Heart left ventricle (tissue), 13 donors: ENCODE results near the gene CTSE.

ENCODE experiments used
- POLR2A ChIP-seq, 2 donors: fragments of 450-650 bp; IDR thresholded peaks; one replicate each; pipeline ENCODE4 v1.6.1; 2017; ENCODE audit warnings: antibody characterized with exemption in 2 of 2, mild to moderate bottlenecking in 2 of 2, moderate library complexity in 2 of 2
- TF ChIP-seq, protein P1 (sequence below), 12 donors: fragments of 200-600 bp; sonication (generic) in 4 of 12; IDR thresholded peaks; one replicate each; pipeline versions ENCODE4 v1.5.0 to v1.8.0; 2018 to 2022; ENCODE audit warnings: antibody characterized with exemption in 12 of 12, mild to moderate bottlenecking in 5 of 12
- donor health status: ischemic (EF 13 %, LVEDD 7.1; RV severe dilation, severe dysfunction).
- donor health status: DM: no; HTN: yes; CAD: no.
- donor health status: DM: no; HTN: no; CAD: no.
- donor health status: ischemic (EF 25% LVEDD 6.9; RV normal size, moderate dysfunction).
- donor health status: ischemic (EF 25% LVEDD 5.7; RV mildly dilated, moderate dysfunction).
- donor health status: ischemic (EF 35%, LVEDD 5.7; RV mildly dilated, moderate dysfunction).
- donor health status: nonischemic (EF 11% LVEDD 7.7; RV severe dilation, severe dysfunction).
- donor health status: DM: yes; HTN: yes; CAD: no.
- donor health status: PGD.
- donor health status: ischemic (EF 29% LVEDD 5.4; RV normal size, mild dysfunction).
- donor health status: nonischemic (EF 23%, LVEDD 6.1; RV moderate dilation, normal function).

DNA sequence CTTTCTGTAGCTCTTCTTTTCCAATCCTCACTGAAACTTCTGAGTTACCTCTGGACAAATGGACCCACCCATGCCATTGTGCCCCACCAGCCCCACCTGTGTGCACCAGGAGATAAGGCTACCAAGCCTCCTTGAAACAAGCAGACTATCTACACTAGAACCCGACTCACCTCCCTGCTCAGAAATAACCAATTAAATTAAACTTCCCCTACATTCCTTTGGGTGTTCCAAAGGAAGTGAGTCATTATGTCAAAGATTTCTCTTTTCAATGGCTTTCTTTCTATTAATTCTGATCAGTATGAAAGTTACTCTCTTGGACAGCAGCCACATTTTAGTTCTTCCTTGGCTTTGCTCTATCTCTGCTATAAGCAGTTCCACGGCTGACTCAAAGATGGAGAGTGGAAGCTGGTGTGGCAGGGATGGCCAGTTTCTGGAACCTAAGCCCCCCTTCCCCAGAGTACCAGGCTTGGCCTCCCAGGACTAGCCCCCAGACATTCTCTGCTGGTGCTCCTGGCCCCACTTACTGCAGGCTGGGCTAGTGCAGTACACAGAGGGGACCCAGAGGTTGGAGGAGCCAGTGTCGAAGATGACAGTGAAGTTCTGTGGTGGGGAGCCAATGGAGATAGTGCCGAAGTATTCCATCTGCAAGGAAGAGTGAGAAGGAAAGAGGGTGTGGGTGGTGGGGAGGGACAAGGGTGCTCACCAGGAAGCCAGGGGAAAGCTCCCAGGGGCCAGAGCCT lies 1.9 kb downstream of the CTSE start:
- TF ChIP-seq, protein P1, sequence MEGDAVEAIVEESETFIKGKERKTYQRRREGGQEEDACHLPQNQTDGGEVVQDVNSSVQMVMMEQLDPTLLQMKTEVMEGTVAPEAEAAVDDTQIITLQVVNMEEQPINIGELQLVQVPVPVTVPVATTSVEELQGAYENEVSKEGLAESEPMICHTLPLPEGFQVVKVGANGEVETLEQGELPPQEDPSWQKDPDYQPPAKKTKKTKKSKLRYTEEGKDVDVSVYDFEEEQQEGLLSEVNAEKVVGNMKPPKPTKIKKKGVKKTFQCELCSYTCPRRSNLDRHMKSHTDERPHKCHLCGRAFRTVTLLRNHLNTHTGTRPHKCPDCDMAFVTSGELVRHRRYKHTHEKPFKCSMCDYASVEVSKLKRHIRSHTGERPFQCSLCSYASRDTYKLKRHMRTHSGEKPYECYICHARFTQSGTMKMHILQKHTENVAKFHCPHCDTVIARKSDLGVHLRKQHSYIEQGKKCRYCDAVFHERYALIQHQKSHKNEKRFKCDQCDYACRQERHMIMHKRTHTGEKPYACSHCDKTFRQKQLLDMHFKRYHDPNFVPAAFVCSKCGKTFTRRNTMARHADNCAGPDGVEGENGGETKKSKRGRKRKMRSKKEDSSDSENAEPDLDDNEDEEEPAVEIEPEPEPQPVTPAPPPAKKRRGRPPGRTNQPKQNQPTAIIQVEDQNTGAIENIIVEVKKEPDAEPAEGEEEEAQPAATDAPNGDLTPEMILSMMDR (IDR thresholded peaks at IDR 0.05) = no peak
- TF ChIP-seq POLR2A (IDR thresholded peaks at IDR 0.05) = no peak
